T-cell (primary cell): ENCODE results near the gene COL10A1. TPM values are rescaled to one million over a fixed set of nuclear protein-coding genes. Genes with fewer than 3 reads are reported as not detected.

Experiments used
- ATAC-seq, 4 experiments: fragments of 200-7000 bp in 3 of 4; fragments of 150-1000 bp in 1 of 4; cut with Tn5 transposase; replicated peaks in 1 of 4; 1 replicate in 3 of 4; 2 replicates in 1 of 4; pipeline ENCODE4 v1.10.0; 2021; ENCODE audit warnings: moderate library complexity in 3 of 4, mild to moderate bottlenecking in 2 of 4, moderate number of reproducible peaks in 1 of 4
- CTCF ChIA-PET, 2 donors: fragments of 300-600 bp; sonication (Branson Sonifier 250); formaldehyde crosslinking; loops; one replicate each; lab custom pipeline; 2022; ENCODE audit warnings: antibody characterized with exemption in 2 of 2; lab: Charles Lee
- POLR2A ChIA-PET, 2 donors: fragments of 300-600 bp; sonication (Branson Sonifier 250); formaldehyde crosslinking; loops; one replicate each; lab custom pipeline; 2022; ENCODE audit warnings: antibody characterized with exemption in 2 of 2; lab: Charles Lee
- DNase-seq, 35 experiments: peaks; one replicate each; pipeline versions ENCODE4 v3.0.0 to v3.0.0-alpha.2; 2013 to 2023
- H3K27ac ChIP-seq: one replicate; pipeline ENCODE4 v1.5.1; 2013; ENCODE audit warnings: low read length
- H3K27me3 ChIP-seq, 2 experiments: replicated peaks in 1 of 2; 1 replicate in 1 of 2; 2 replicates in 1 of 2; pipeline versions ENCODE4 v1.6.1 to v1.7.0; 2013; ENCODE audit warnings: low read length in 1 of 2, mixed read lengths in 1 of 2; ENCODE audit not compliant: control insufficient read depth in 2 of 2, insufficient read depth in 2 of 2; ENCODE audit errors: extremely low read depth in 1 of 2
- H3K36me3 ChIP-seq, 2 donors: 1 replicate in 1 of 2; 2 replicates in 1 of 2; pipeline versions ENCODE4 v1.6.1 to v1.7.0; 2013; ENCODE audit warnings: low read length in 1 of 2; ENCODE audit not compliant: control insufficient read depth in 2 of 2, insufficient read depth in 1 of 2; ENCODE audit errors: extremely low read depth in 1 of 2
- H3K4me1 ChIP-seq, 2 experiments: 1 replicate in 1 of 2; 2 replicates in 1 of 2; pipeline versions ENCODE4 v1.6.1 to v1.7.0; 2013; ENCODE audit warnings: low read length in 2 of 2, mixed read lengths in 1 of 2; ENCODE audit not compliant: insufficient read depth in 2 of 2, control insufficient read depth in 1 of 2; ENCODE audit errors: extremely low read depth in 1 of 2
- H3K4me3 ChIP-seq, 2 donors: 1 replicate in 1 of 2; 2 replicates in 1 of 2; pipeline versions ENCODE4 v1.5.1 to v1.7.0; 2013; ENCODE audit warnings: mild to moderate bottlenecking in 2 of 2, low read length in 1 of 2, moderate library complexity in 1 of 2; ENCODE audit not compliant: control insufficient read depth in 1 of 2; ENCODE audit errors: extremely low read depth in 1 of 2
- H3K9me3 ChIP-seq: 2 replicates; pipeline ENCODE4 v1.7.0; 2013
- H3K27ac Mint-ChIP-seq, 2 donors: one replicate each; pipeline ENCODE4 v1.8.0; 2020 to 2021; ENCODE audit warnings: mild to moderate bottlenecking in 2 of 2, mixed read lengths in 2 of 2
- H3K27me3 Mint-ChIP-seq, 2 donors: one replicate each; pipeline ENCODE4 v1.8.0; 2021 to 2022; ENCODE audit warnings: mixed read lengths in 2 of 2
- H3K36me3 Mint-ChIP-seq: one replicate; pipeline ENCODE4 v1.8.0; 2021; ENCODE audit warnings: mixed read lengths
- H3K4me1 Mint-ChIP-seq, 3 donors: one replicate each; pipeline ENCODE4 v1.8.0; 2020 to 2022; ENCODE audit warnings: mixed read lengths in 3 of 3, mild to moderate bottlenecking in 1 of 3
- H3K4me3 Mint-ChIP-seq, 3 donors: one replicate each; pipeline ENCODE4 v1.8.0; 2020 to 2022; ENCODE audit warnings: mild to moderate bottlenecking in 3 of 3, mixed read lengths in 3 of 3, moderate library complexity in 3 of 3
- H3K9me3 Mint-ChIP-seq, 3 donors: one replicate each; pipeline ENCODE4 v1.8.0; 2020 to 2022; ENCODE audit warnings: mixed read lengths in 3 of 3
- WGBS: methylation state at CpG from one replicate; pipeline ENCODE4 v1.1.5; 2013; ENCODE audit warnings: missing lambda C conversion rate; ENCODE audit not compliant: insufficient coverage; 5-methylcytosine and 5-hydroxymethylcytosine counted together
- total RNA-seq, 35 experiments: library from RNA in 6 of 35; stranded (reverse) in 6 of 35; fragments of 120-200 nt in 1 of 35; gene quantifications; one replicate each; pipeline versions ENCODE4 v1.2.1 to v1.2.4 and lab custom pipeline; 2013 to 2026

The COL10A1 gene
- total RNA-seq, 5 donors from 2014 or later (not counting 1 experiment from before 2014, with no cell fraction given): not detected

GRCh38 chr6:116102873-116103272 lies 23.1 kb downstream of the COL10A1 start:
- POLR2A ChIA-PET: no interaction called here
- Mint-ChIP-seq H3K27me3 (no peaks in the 10 kb centered on the region), H3K9me3 (no peaks in the 10 kb centered on the region), H3K4me1 (peaks cover 62 to 75% (median 64%) of the 10 kb centered on the region in 3 donors), H3K36me3 (peaks cover 23% of the 10 kb centered on the region), H3K4me3 (peak overlapping the region in 2 of 3 donors; percentile 3 to 90), H3K27ac (no peak overlapping the region)
- H3K4me1 ChIP-seq: peaks cover 6 to 20% of the 10 kb centered on the region in 2 experiments
- H3K27ac ChIP-seq: no peak overlapping the region
- peaks cover 0 to 6% of the 10 kb centered on the region in 2 donors for H3K36me3 ChIP-seq
- DNase-seq (peak in 1 of 35 experiments; percentile 4), ATAC-seq (no peak)
- WGBS: no CpG with 5 or more reads among the region's 4 CpGs
- H3K9me3 ChIP-seq: no peaks in the 10 kb centered on the region
- CTCF ChIA-PET: interaction anchor here in 1 of 2 donors (0.7 to 1.0 kb wide), 2 partner anchors 9 to 270 kb away, joined by 3 to 4 read pairs; no protein-coding TSS in a partner anchor
- no peak overlapping the region for H3K4me3 ChIP-seq
- H3K27me3 ChIP-seq: no peaks in the 10 kb centered on the region

- Histone ChIP-seq H3K36me3 (peaks cover 0 to 3% of the 10 kb centered on the region in 2 donors), H3K4me3 (peak overlapping the region; percentile 63 to 77), H3K4me1 (peaks cover 6 to 20% of the 10 kb centered on the region in 2 experiments), H3K27ac (no peak overlapping the region), H3K9me3 (no peaks in the 10 kb centered on the region), H3K27me3 (no peaks in the 10 kb centered on the region)
- H3K27ac Mint-ChIP-seq: peak overlapping the region; percentile 87
- ATAC-seq (no peak), DNase-seq (no peak)
- H3K9me3 Mint-ChIP-seq: peaks cover 0 to under 1% (median 0%) of the 10 kb centered on the region in 3 donors
- no peaks in the 10 kb centered on the region for H3K27me3 Mint-ChIP-seq
- H3K4me3 Mint-ChIP-seq: peak overlapping the region; percentile 90 to 98 (median 92)
- CTCF ChIA-PET: interaction anchor here in 1 of 2 donors (0.6 kb wide), 1 partner anchor 12 kb away, joined by 3 read pairs; no protein-coding TSS in a partner anchor
- no CpG with 5 or more reads among the region's 2 CpGs for WGBS
- peaks cover 62 to 72% (median 63%) of the 10 kb centered on the region in 3 donors for H3K4me1 Mint-ChIP-seq
- peaks cover 18% of the 10 kb centered on the region for H3K36me3 Mint-ChIP-seq
- POLR2A ChIA-PET: no interaction called here
Observed at GRCh38 chr6:116101790-116102189, 24.1 kb downstream of the COL10A1 start.

GRCh38 chr6:116101302-116101718 lies 24.6 kb downstream of the COL10A1 start:
- DNase-seq (peak in 4 of 35 experiments; percentile 34 to 55 (median 49)), ATAC-seq (peak; percentile 3 to 11 (median 6))
- H3K27ac Mint-ChIP-seq: peak overlapping the region; percentile 87
- Histone ChIP-seq H3K9me3 (no peaks in the 10 kb centered on the region), H3K36me3 (no peaks in the 10 kb centered on the region), H3K4me3 (peak overlapping the region; percentile 63 to 77), H3K4me1 (peaks cover 6 to 20% of the 10 kb centered on the region in 2 experiments), H3K27ac (peak overlapping the region; percentile 58), H3K27me3 (no peaks in the 10 kb centered on the region)
- H3K27me3 Mint-ChIP-seq: no peaks in the 10 kb centered on the region
- CTCF ChIA-PET: interaction anchor here (0.7 to 1.5 kb wide), 3 partner anchors 11 to 470 kb away, joined by 3 to 7 read pairs (median 4); partner anchors contain the start of genes COL10A1 (in 1 of the 2) and RWDD1 (in 1 of the 2)
- POLR2A ChIA-PET: interaction anchor here in 1 of 2 donors (0.8 kb wide), 1 partner anchor 11 kb away, joined by 4 read pairs; no protein-coding TSS in a partner anchor
- WGBS: 0% methylated on average over 6 of the region's 12 CpGs
- peak overlapping the region; percentile 90 to 98 (median 92) for H3K4me3 Mint-ChIP-seq
- H3K9me3 Mint-ChIP-seq: peaks cover 0 to 2% (median 0%) of the 10 kb centered on the region in 3 donors
- H3K4me1 Mint-ChIP-seq: peaks cover 62 to 67% (median 63%) of the 10 kb centered on the region in 3 donors
- peaks cover 18% of the 10 kb centered on the region for H3K36me3 Mint-ChIP-seq

GRCh38 chr6:116100419-116101301 lies 25.3 kb downstream of the COL10A1 start, which contains the start of gene NT5DC1:
NT5DC1 (plus strand) TSS chr6:116100853; CDS start chr6:116100931, 78 bp downstream.
- Histone ChIP-seq H3K36me3 (no peaks in the 10 kb centered on the region), H3K4me1 (peaks cover 6 to 20% of the 10 kb centered on the region in 2 experiments), H3K27ac (peak within 1 kb of the TSS; percentile 70), H3K27me3 (no peaks in the 10 kb centered on the region), H3K9me3 (no peaks in the 10 kb centered on the region), H3K4me3 (peak within 1 kb of the TSS; percentile 63 to 77)
- Mint-ChIP-seq H3K36me3 (peaks cover 14% of the 10 kb centered on the region), H3K27me3 (no peaks in the 10 kb centered on the region), H3K9me3 (peaks cover 0 to 5% (median 4%) of the 10 kb centered on the region in 3 donors), H3K4me1 (peaks cover 56 to 60% (median 57%) of the 10 kb centered on the region in 3 donors), H3K27ac (peak within 1 kb of the TSS; percentile 94), H3K4me3 (peak within 1 kb of the TSS; percentile 90 to 98 (median 92))
- ChIA-PET POLR2A (interaction anchor here in 1 of 2 donors (0.6 to 0.8 kb wide), 2 partner anchors 12 to 176 kb away, joined by 4 read pairs; no protein-coding TSS in a partner anchor), CTCF (interaction anchor here (0.7 to 1.5 kb wide), 3 partner anchors 11 to 471 kb away, joined by 3 to 7 read pairs (median 4); partner anchors contain the start of genes COL10A1 (in 1 of the 2) and RWDD1 (in 1 of the 2))
- under 1% methylated on average over 86 of the region's 87 CpGs for WGBS
- DNase-seq (peak; percentile 68 to 89 (median 79)), ATAC-seq (peak; percentile 91 to 97 (median 93))

GRCh38 chr6:116099036-116099435 lies 26.9 kb downstream of the COL10A1 start:
- Histone ChIP-seq H3K36me3 (no peaks in the 10 kb centered on the region), H3K27me3 (peaks cover 0 to 3% of the 10 kb centered on the region in 2 experiments), H3K27ac (no peak overlapping the region), H3K9me3 (no peaks in the 10 kb centered on the region), H3K4me1 (peaks cover 6 to 20% of the 10 kb centered on the region in 2 experiments), H3K4me3 (no peak overlapping the region)
- ChIA-PET CTCF (no interaction called here), POLR2A (no interaction called here)
- no peak for DNase-seq
- no peak for ATAC-seq
- Mint-ChIP-seq H3K36me3 (peaks cover 6% of the 10 kb centered on the region), H3K4me3 (peak overlapping the region in 1 of 3 donors; percentile 90), H3K27ac (no peak overlapping the region), H3K27me3 (no peaks in the 10 kb centered on the region), H3K9me3 (peaks cover 0 to 7% (median 6%) of the 10 kb centered on the region in 3 donors), H3K4me1 (peaks cover 40 to 44% (median 41%) of the 10 kb centered on the region in 3 donors)
- WGBS: no CpG with 5 or more reads among the region's 1 CpG
